Vagina (tissue), 2 donors: Measurements from ENCODE around the gene ENGASE. TPM values are rescaled to one million over a fixed set of nuclear protein-coding genes. Genes with fewer than 3 reads are reported as not detected.

Experiments
- DNase-seq, 2 donors: peaks; one replicate each; pipeline ENCODE4 v3.0.0-alpha.2; 2017; ENCODE audit errors: extremely low spot score in 2 of 2
- H3K27ac ChIP-seq: fragments of 200-600 bp; sonication (generic); one replicate; pipeline ENCODE4 v1.5.1; 2019
- H3K27me3 ChIP-seq: fragments of 200-600 bp; sonication (generic); one replicate; pipeline ENCODE4 v1.5.1; 2019
- H3K36me3 ChIP-seq, 2 donors: fragments of 200-600 bp; sonication (generic); one replicate each; pipeline ENCODE4 v1.5.1; 2017 to 2019
- H3K4me1 ChIP-seq: fragments of 200-600 bp; sonication (generic); one replicate; pipeline ENCODE4 v1.5.1; 2019
- H3K4me3 ChIP-seq, 2 donors: fragments of 200-600 bp; sonication (generic); 1 replicate in 1 of 2; 2 replicates in 1 of 2; pipeline ENCODE4 v1.5.1; 2016 to 2019
- H3K9me3 ChIP-seq: fragments of 200-600 bp; sonication (generic); one replicate; pipeline ENCODE4 v1.5.1; 2019
- POLR2A ChIP-seq, 2 donors: fragments of 450-650 bp; IDR thresholded peaks; one replicate each; pipeline ENCODE4 v1.6.1; 2017; ENCODE audit warnings: antibody characterized with exemption in 2 of 2, mild to moderate bottlenecking in 2 of 2, moderate library complexity in 2 of 2
- POLR2AphosphoS5 ChIP-seq, 2 donors: sonication (generic); formaldehyde crosslinking; IDR thresholded peaks; one replicate each; pipeline ENCODE4 v1.9.0; 2017; ENCODE audit warnings: antibody characterized with exemption in 2 of 2, mild to moderate bottlenecking in 2 of 2, low read depth in 1 of 2; ENCODE audit not compliant: insufficient read depth in 1 of 2
- intact Hi-C: fragments of 100-400 bp; cut with DNase I; formaldehyde crosslinking; loops from one replicate; pipeline ENCODE4 v1.15.1; 2023
- total RNA-seq: library from RNA; depleted of rRNA; stranded (reverse); fragments of >200 nt; gene quantifications from one replicate; pipeline ENCODE4 v1.2.3, GENCODE V29; 2016
- TF ChIP-seq, protein P1 (sequence below), 3 experiments: fragments of 450-650 bp in 2 of 3; fragments of 200-600 bp in 1 of 3; sonication (generic) in 1 of 3; IDR thresholded peaks; one replicate each; pipeline ENCODE4 v1.5.1; 2017 to 2019; ENCODE audit warnings: antibody characterized with exemption in 3 of 3, mild to moderate bottlenecking in 2 of 3, moderate library complexity in 2 of 3

Gene ENGASE
- total RNA-seq, 1 donor from 2014 or later = 13.8 TPM

DNA sequence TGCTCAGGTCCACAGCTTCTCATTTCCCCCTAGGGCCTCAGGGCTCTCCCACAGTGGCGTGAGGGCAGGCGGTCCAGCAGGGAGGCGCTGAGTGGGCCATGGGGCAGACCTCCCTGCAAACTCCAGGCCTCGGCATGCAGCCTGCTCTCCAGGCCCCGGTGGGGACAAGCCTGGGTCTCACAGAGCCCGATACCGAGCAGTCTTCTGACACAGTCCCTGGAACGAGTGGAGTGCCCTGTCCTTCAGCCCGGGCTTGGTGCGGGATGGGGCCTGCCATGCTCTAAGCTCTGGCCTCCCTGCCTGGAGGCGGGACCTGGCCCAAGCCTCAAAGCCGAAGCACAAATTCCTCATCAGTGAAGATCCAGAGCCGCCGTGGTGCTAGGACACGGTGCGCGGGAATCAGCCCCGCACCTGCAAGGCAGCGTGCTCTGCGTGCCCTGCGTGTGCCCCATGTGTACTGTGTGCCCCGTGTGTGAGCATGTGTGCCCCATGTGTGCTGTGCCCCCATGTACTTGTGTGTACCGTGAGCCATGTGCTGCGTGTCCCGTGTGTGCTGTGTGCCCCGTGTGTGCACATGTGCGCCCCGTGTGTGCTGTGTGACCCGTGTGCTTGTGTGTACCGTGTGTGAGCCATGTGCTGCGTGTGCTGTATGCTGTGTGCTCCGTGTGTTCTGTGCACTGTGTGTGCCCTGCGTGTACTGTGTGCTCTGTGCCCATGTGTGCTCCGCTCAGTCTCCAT lies 56.1 kb downstream of the ENGASE start:
- no peaks in the 10 kb centered on the region for H3K27me3 ChIP-seq

DNA sequence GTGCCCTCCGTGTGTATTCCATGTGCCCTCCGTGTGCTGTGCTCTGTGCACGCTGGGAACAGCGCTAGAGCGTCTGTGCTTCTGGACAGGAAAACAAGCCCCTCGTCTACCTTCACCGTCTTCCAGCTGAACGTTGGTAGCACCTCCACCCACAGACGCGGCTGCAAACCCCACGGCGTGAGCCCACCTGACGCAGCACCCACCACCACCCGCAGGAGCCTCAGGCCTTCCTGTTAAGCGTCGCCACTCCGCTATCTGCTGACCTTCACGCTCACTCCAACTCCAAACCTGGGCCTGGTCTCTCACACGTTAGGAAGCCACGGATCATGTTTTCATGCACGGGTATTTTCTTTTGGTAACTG lies 56.6 kb downstream of the ENGASE start:
- TF ChIP-seq, protein P1, sequence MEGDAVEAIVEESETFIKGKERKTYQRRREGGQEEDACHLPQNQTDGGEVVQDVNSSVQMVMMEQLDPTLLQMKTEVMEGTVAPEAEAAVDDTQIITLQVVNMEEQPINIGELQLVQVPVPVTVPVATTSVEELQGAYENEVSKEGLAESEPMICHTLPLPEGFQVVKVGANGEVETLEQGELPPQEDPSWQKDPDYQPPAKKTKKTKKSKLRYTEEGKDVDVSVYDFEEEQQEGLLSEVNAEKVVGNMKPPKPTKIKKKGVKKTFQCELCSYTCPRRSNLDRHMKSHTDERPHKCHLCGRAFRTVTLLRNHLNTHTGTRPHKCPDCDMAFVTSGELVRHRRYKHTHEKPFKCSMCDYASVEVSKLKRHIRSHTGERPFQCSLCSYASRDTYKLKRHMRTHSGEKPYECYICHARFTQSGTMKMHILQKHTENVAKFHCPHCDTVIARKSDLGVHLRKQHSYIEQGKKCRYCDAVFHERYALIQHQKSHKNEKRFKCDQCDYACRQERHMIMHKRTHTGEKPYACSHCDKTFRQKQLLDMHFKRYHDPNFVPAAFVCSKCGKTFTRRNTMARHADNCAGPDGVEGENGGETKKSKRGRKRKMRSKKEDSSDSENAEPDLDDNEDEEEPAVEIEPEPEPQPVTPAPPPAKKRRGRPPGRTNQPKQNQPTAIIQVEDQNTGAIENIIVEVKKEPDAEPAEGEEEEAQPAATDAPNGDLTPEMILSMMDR (IDR thresholded peaks at IDR 0.05) = no peak
- TF ChIP-seq POLR2A (IDR thresholded peaks at IDR 0.05) (no peak), POLR2AphosphoS5 (IDR thresholded peaks at IDR 0.05; ENCODE audit: insufficient read depth in 1 of 2, low read depth in 1 of 2) (no peak)
- H3K4me3 ChIP-seq = no peak overlapping the region
- H3K36me3 ChIP-seq = no peaks in the 10 kb centered on the region
- no peaks in the 10 kb centered on the region for H3K4me1 ChIP-seq
- H3K27me3 ChIP-seq = no peaks in the 10 kb centered on the region
- intact Hi-C loops = no loop called here
- no peak overlapping the region for H3K27ac ChIP-seq
- no peak for DNase-seq
- no peaks in the 10 kb centered on the region for H3K9me3 ChIP-seq

More for the DNA sequence above, 56.1 kb downstream of the ENGASE start:
- Histone ChIP-seq H3K36me3 (no peaks in the 10 kb centered on the region), H3K27ac (no peak overlapping the region), H3K4me1 (no peaks in the 10 kb centered on the region), H3K9me3 (no peaks in the 10 kb centered on the region), H3K4me3 (no peak overlapping the region)
- no peak for DNase-seq
- intact Hi-C loops = no loop called here
- TF ChIP-seq, protein P1 (IDR thresholded peaks at IDR 0.05) = no peak
- no peak for TF ChIP-seq POLR2AphosphoS5 (IDR thresholded peaks at IDR 0.05; ENCODE audit: insufficient read depth in 1 of 2, low read depth in 1 of 2)
- no peak for TF ChIP-seq POLR2A (IDR thresholded peaks at IDR 0.05)

DNA sequence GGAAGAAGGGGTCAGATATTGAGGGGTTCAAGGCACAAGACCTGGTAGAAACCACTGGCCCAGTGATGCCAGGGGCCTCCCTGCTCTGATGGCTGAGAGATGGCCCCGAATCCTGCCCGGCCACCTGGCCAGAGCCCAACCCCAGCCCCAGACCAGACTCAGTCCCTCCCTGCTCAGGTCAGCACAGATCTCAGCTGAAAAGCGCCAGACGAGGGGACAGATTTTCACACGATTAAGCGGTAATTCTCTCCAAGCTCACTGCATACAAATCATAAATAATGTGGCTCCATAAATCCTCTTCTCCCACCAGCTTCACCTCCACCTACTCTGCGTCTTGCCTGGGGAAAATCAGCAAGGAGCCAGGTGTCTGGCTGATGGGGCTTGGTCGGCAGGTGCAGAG lies 57.1 kb downstream of the ENGASE start:
- no peaks in the 10 kb centered on the region for H3K4me1 ChIP-seq
- TF ChIP-seq POLR2AphosphoS5 (IDR thresholded peaks at IDR 0.05; ENCODE audit: insufficient read depth in 1 of 2, low read depth in 1 of 2) (no peak), POLR2A (IDR thresholded peaks at IDR 0.05) (no peak)
- TF ChIP-seq, protein P1 (IDR thresholded peaks at IDR 0.05) = no peak
- DNase-seq = no peak
- H3K4me3 ChIP-seq = no peak overlapping the region
- no peaks in the 10 kb centered on the region for H3K27me3 ChIP-seq
- no peaks in the 10 kb centered on the region for H3K9me3 ChIP-seq
- intact Hi-C loops = no loop called here
- no peaks in the 10 kb centered on the region for H3K36me3 ChIP-seq
- H3K27ac ChIP-seq = no peak overlapping the region

DNA sequence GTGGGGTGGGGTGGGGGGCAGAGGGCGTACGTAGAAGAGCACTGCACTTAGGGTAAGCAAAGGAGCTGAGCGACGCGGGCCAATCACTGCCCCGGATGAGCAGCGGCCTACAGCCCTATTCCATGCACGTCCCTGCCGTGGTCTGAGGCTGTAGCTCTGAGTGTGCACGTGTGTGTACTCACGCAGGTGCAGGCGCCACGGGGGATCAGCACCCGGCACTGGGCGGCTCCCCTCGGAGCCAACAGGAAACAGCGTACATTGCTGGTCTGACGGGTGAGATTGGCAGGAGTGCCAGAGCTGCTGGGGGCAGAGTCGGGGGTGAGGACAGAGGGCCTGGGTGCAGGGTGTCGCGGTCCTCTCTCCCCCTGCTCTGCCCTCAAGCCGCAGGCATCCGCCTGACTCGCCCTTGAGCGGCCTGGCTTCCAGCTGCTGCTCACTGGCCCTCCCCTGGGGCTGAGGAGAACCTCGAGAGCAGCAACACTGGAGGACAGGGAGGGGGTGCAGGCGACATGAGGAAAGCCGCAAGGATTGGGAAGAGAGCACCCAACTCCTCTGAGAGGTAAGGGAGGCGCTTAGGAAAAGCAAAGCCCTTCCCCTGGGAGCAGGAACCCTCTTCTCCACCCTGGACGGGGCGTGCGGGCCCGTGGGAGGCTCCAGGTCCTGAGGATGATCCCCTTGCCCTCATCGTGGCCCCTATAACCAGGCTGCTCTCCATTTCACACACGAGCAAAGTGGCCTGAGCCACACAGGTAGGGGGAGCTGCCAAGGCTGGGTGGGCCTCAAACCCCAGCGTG lies 57.8 kb downstream of the ENGASE start:
- no peak overlapping the region for H3K27ac ChIP-seq
- H3K36me3 ChIP-seq = no peaks in the 10 kb centered on the region
- DNase-seq = no peak
- H3K9me3 ChIP-seq = no peaks in the 10 kb centered on the region
- no peak overlapping the region for H3K4me3 ChIP-seq
- H3K4me1 ChIP-seq = no peaks in the 10 kb centered on the region
- TF ChIP-seq POLR2A (IDR thresholded peaks at IDR 0.05) (no peak), POLR2AphosphoS5 (IDR thresholded peaks at IDR 0.05; ENCODE audit: insufficient read depth in 1 of 2, low read depth in 1 of 2) (no peak)
- TF ChIP-seq, protein P1 (IDR thresholded peaks at IDR 0.05) = no peak
- H3K27me3 ChIP-seq = no peaks in the 10 kb centered on the region
- intact Hi-C loops = no loop called here

DNA sequence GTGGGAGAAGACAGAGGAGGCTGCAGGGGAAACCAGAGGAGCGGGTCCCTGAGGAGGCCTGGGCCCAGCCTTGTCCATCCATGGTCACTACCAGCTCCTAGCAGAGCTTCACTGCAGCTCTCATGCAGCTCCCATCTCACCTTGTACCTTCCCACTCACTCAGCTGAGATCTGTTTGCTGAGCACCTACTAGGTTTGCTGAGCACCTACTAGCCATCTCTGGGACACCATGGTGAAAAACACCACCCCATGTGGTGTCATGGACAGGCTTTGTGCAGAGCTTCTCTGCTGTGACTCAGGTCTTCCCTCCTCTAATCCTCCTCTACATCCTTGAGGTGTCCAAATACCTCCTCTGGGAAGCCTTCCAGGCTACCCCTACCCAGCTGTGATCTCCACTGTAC lies 58.6 kb downstream of the ENGASE start:
- no peak for TF ChIP-seq POLR2AphosphoS5 (IDR thresholded peaks at IDR 0.05; ENCODE audit: insufficient read depth in 1 of 2, low read depth in 1 of 2)
- TF ChIP-seq POLR2A (IDR thresholded peaks at IDR 0.05) = no peak
- TF ChIP-seq, protein P1 (IDR thresholded peaks at IDR 0.05) = no peak
- intact Hi-C loops = no loop called here
- no peak for DNase-seq
- Histone ChIP-seq H3K9me3 (no peaks in the 10 kb centered on the region), H3K27ac (no peak overlapping the region), H3K36me3 (no peaks in the 10 kb centered on the region), H3K4me1 (no peaks in the 10 kb centered on the region), H3K4me3 (no peak overlapping the region), H3K27me3 (no peaks in the 10 kb centered on the region)
